DND-41 (cell line): ENCODE data around the gene FHIT.

ENCODE experiments used
- EZH2 ChIP-seq: IDR thresholded peaks from 3 replicates; pipeline ENCODE4 v1.6.1; 2012; ENCODE audit warnings: borderline replicate concordance, low read depth, mild to moderate bottlenecking, moderate library complexity, low read length, inconsistent platforms; ENCODE audit not compliant: severe bottlenecking
- TF ChIP-seq, protein P1 (sequence below): IDR thresholded peaks from 2 replicates; pipeline ENCODE4 v1.5.1; 2012; ENCODE audit warnings: borderline replicate concordance, low read length, moderate library complexity, mild to moderate bottlenecking; ENCODE audit not compliant: poor library complexity, severe bottlenecking; ENCODE audit errors: extremely low read depth

- TF ChIP-seq, protein P1, sequence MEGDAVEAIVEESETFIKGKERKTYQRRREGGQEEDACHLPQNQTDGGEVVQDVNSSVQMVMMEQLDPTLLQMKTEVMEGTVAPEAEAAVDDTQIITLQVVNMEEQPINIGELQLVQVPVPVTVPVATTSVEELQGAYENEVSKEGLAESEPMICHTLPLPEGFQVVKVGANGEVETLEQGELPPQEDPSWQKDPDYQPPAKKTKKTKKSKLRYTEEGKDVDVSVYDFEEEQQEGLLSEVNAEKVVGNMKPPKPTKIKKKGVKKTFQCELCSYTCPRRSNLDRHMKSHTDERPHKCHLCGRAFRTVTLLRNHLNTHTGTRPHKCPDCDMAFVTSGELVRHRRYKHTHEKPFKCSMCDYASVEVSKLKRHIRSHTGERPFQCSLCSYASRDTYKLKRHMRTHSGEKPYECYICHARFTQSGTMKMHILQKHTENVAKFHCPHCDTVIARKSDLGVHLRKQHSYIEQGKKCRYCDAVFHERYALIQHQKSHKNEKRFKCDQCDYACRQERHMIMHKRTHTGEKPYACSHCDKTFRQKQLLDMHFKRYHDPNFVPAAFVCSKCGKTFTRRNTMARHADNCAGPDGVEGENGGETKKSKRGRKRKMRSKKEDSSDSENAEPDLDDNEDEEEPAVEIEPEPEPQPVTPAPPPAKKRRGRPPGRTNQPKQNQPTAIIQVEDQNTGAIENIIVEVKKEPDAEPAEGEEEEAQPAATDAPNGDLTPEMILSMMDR = no peak
- TF ChIP-seq EZH2 = no peak
Measured at GRCh38 chr3:61178167-61178566, 73.1 kb downstream of the FHIT start.
